Loucy (cell line): ENCODE data around the gene RAPGEF5.

Experiments used
- H2AFZ ChIP-seq: fragments of 200-600 bp; sonication (generic); 2 replicates; pipeline ENCODE4 v1.6.0; 2016; ENCODE audit warnings: antibody characterized with exemption, mild to moderate bottlenecking, low read length, moderate library complexity
- H3F3A ChIP-seq: fragments of 200-600 bp; 2 replicates; pipeline ENCODE4 v1.6.0; 2016; ENCODE audit warnings: antibody characterized with exemption, low read depth, mild to moderate bottlenecking
- H3K27me3 ChIP-seq: fragments of 200-600 bp; sonication (generic); 2 replicates; pipeline ENCODE4 v1.6.1; 2014; ENCODE audit warnings: low read length, mild to moderate bottlenecking; ENCODE audit not compliant: insufficient read depth, poor library complexity, severe bottlenecking
- H3K36me3 ChIP-seq: fragments of 200-600 bp; sonication (generic); 2 replicates; pipeline ENCODE4 v1.6.1; 2016; ENCODE audit warnings: low read length; ENCODE audit not compliant: insufficient read depth
- H3K4me1 ChIP-seq: fragments of 200-600 bp; sonication (generic); 2 replicates; pipeline ENCODE4 v1.5.1; 2014; ENCODE audit warnings: low read length, mild to moderate bottlenecking; ENCODE audit not compliant: insufficient read depth, poor library complexity, severe bottlenecking
- H3K4me2 ChIP-seq: fragments of 200-600 bp; sonication (generic); 2 replicates; pipeline ENCODE4 v1.6.0; 2014; ENCODE audit warnings: antibody characterized with exemption, low read length, low read depth, mild to moderate bottlenecking; ENCODE audit not compliant: poor library complexity, severe bottlenecking
- H3K4me3 ChIP-seq: fragments of 200-600 bp; sonication (generic); 2 replicates; pipeline ENCODE4 v1.5.1; 2014; ENCODE audit warnings: low read length, mild to moderate bottlenecking, mixed read lengths; ENCODE audit not compliant: poor library complexity, severe bottlenecking
- H3K79me2 ChIP-seq: fragments of 200-600 bp; sonication (generic); 2 replicates; pipeline ENCODE4 v1.6.1; 2014; ENCODE audit warnings: low read length; ENCODE audit not compliant: insufficient read depth
- H3K9ac ChIP-seq: fragments of 200-600 bp; sonication (generic); 2 replicates; pipeline ENCODE4 v1.6.0; 2014; ENCODE audit warnings: mild to moderate bottlenecking, low read depth, low read length, moderate library complexity; ENCODE audit not compliant: poor library complexity, severe bottlenecking
- H3K9me2 ChIP-seq: fragments of 200-600 bp; sonication (generic); replicated peaks from 2 replicates; pipeline ENCODE4 v1.6.1; 2016; ENCODE audit warnings: low read depth, low read length, mixed read lengths
- H3K9me3 ChIP-seq: fragments of 200-600 bp; sonication (generic); 2 replicates; pipeline ENCODE4 v1.6.1; 2014; ENCODE audit warnings: mild to moderate bottlenecking, antibody characterized with exemption, low read length, low read depth; ENCODE audit not compliant: insufficient read depth
- H4K20me1 ChIP-seq: fragments of 200-600 bp; sonication (generic); 2 replicates; pipeline ENCODE4 v1.6.0; 2014; ENCODE audit warnings: antibody characterized with exemption, low read length, mild to moderate bottlenecking; ENCODE audit not compliant: insufficient read depth, poor library complexity, severe bottlenecking
- EZH2phosphoT487 ChIP-seq: fragments of 200-600 bp; IDR thresholded peaks from 2 replicates; pipeline ENCODE4 v1.6.1; 2018; ENCODE audit warnings: antibody characterized with exemption, mild to moderate bottlenecking, moderate library complexity, borderline replicate concordance
- TF ChIP-seq, protein P1 (sequence below): fragments of 200-600 bp; sonication (generic); conservative IDR thresholded peaks from 2 replicates; pipeline ENCODE4 v1.5.1; 2014; ENCODE audit warnings: mild to moderate bottlenecking, antibody characterized with exemption, low read length

RAPGEF5 gene

DNA sequence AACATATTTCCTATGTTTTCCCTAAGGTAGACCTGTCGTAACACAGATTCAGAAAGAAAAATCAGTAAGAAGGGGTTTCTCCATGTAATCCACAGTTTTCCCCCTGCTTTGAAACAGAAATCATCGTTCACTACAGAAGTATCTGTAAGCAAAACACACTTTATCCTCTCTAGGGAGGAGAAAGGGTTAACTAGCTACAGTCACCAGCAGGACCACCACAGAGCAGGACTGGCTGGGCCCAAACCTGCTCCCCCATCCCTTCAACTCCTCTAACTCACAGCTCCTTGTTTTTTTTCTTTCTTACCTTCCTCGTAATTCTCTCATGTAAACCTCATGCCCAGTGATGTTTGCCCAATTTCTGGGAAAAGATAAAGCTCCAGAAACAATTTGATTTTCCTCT lies 167.7 kb downstream of the RAPGEF5 start:
- H3K36me3 ChIP-seq, result peaks cover 5% of the 10 kb centered on the region; the same call in 1 of the 2 replicates
- no peak overlapping the region for H3K4me3 ChIP-seq
- no peaks in the 10 kb centered on the region for H4K20me1 ChIP-seq
- no peaks in the 10 kb centered on the region for H3K79me2 ChIP-seq
- TF ChIP-seq EZH2phosphoT487, result no peak
- TF ChIP-seq, protein P1, sequence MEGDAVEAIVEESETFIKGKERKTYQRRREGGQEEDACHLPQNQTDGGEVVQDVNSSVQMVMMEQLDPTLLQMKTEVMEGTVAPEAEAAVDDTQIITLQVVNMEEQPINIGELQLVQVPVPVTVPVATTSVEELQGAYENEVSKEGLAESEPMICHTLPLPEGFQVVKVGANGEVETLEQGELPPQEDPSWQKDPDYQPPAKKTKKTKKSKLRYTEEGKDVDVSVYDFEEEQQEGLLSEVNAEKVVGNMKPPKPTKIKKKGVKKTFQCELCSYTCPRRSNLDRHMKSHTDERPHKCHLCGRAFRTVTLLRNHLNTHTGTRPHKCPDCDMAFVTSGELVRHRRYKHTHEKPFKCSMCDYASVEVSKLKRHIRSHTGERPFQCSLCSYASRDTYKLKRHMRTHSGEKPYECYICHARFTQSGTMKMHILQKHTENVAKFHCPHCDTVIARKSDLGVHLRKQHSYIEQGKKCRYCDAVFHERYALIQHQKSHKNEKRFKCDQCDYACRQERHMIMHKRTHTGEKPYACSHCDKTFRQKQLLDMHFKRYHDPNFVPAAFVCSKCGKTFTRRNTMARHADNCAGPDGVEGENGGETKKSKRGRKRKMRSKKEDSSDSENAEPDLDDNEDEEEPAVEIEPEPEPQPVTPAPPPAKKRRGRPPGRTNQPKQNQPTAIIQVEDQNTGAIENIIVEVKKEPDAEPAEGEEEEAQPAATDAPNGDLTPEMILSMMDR, result no peak
- H2AFZ ChIP-seq, result no peak overlapping the region
- no peaks in the 10 kb centered on the region for H3K27me3 ChIP-seq
- H3K9me2 ChIP-seq, result no peaks in the 10 kb centered on the region
- H3K4me1 ChIP-seq, result no peaks in the 10 kb centered on the region
- no peaks in the 10 kb centered on the region for H3K9me3 ChIP-seq
- H3K4me2 ChIP-seq, result no peak overlapping the region
- no peak overlapping the region for H3K9ac ChIP-seq
- H3F3A ChIP-seq, result no peaks in the 10 kb centered on the region

DNA sequence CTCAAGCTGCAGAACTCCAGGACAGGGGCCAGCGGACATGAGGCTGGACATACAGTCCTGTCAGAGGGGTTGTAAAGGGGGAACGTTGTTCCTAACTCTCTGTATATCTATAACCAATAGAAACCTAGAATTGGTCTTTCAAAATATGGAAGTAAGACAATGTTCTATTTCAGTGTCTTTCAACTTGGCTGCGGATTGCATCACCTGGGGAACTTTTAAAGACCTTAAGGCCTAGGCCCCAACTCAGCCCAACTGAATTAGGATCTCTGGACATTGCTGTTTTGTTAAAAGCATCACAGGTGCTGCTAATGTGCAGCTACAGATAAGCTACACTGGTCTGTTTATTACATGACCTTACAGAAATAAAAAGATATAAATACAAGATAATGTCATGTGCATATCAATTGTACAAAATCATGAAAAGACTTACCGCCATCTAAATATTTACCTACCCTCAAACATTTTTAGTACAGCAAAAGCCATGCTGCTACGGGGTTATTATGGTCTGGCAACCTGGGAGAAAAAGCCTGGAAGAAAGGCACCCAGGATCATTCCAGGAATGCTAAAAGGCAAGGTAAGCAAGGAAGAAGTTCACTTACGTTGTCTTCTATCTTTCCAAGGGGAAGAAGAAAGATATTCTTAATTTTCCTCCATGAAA lies 169.1 kb downstream of the RAPGEF5 start:
- peaks cover 5% of the 10 kb centered on the region; the same call in 1 of the 2 replicates for H3K36me3 ChIP-seq
- no peak overlapping the region for H3K4me2 ChIP-seq

DNA sequence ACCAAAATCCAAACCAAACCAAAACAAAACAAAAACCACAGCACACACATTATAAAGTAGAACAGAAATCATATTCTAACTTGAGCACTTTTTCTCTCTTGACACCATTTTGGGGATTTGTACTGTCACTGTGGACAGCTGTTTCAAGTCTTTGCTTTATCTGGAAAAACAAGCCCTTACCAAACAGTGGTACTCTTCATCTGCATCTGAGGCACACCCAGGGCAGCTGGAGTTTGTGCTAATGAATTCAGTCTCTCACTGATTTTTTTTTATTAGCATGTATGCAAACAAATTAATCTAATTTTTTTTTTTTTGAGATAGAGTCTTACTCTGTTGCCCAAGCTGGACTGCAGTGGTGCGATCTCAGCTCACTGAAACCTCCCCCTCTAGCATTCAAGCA lies 171.4 kb downstream of the RAPGEF5 start:
- no peak for TF ChIP-seq EZH2phosphoT487
- TF ChIP-seq, protein P1, result no peak
- Histone ChIP-seq H3K4me1 (no peaks in the 10 kb centered on the region), H4K20me1 (no peaks in the 10 kb centered on the region), H3K36me3 (no peaks in the 10 kb centered on the region; the same call in 1 of the 2 replicates), H3K4me2 (no peak overlapping the region), H2AFZ (no peak overlapping the region), H3F3A (no peaks in the 10 kb centered on the region), H3K9me3 (no peaks in the 10 kb centered on the region), H3K9me2 (no peaks in the 10 kb centered on the region), H3K27me3 (no peaks in the 10 kb centered on the region), H3K9ac (no peak overlapping the region), H3K4me3 (no peak overlapping the region), H3K79me2 (no peaks in the 10 kb centered on the region)

More for the DNA sequence above, 169.1 kb downstream of the RAPGEF5 start:
- H4K20me1 ChIP-seq, result no peaks in the 10 kb centered on the region
- no peaks in the 10 kb centered on the region for H3K9me3 ChIP-seq
- no peaks in the 10 kb centered on the region for H3F3A ChIP-seq
- H3K27me3 ChIP-seq, result no peaks in the 10 kb centered on the region
- no peaks in the 10 kb centered on the region for H3K4me1 ChIP-seq
- no peaks in the 10 kb centered on the region for H3K9me2 ChIP-seq
- H3K9ac ChIP-seq, result no peak overlapping the region
- no peak overlapping the region for H3K4me3 ChIP-seq
- H3K79me2 ChIP-seq, result no peaks in the 10 kb centered on the region
- H2AFZ ChIP-seq, result no peak overlapping the region
- TF ChIP-seq, protein P1, result no peak
- TF ChIP-seq EZH2phosphoT487, result no peak
